HG02840 (cell line): ENCODE measurements around the gene CADPS2.

Experiments
- ATAC-seq: cut with Tn5 transposase; IDR thresholded peaks from one replicate; pipeline ENCODE4 v1.9.1; 2021; ENCODE audit warnings: mild to moderate bottlenecking, moderate library complexity, moderate number of reproducible peaks; ENCODE audit not compliant: unreplicated experiment, low FRiP score

The CADPS2 gene

GRCh38 chr7:122790132-122790531, 96.1 kb downstream of the CADPS2 start:
- no peak for ATAC-seq

GRCh38 chr7:122789156-122789555, 97.1 kb downstream of the CADPS2 start:
- ATAC-seq, result no peak

- ATAC-seq, result no peak
These were observed 115.4 kb downstream of the CADPS2 start for GRCh38 chr7:122770686-122771335.

GRCh38 chr7:122768827-122769226, 117.4 kb downstream of the CADPS2 start:
- ATAC-seq, result no peak

GRCh38 chr7:122767339-122767738, 118.9 kb downstream of the CADPS2 start:
- no peak for ATAC-seq

- ATAC-seq, result no peak
These were observed 119.7 kb downstream of the CADPS2 start for GRCh38 chr7:122766593-122766992.

GRCh38 chr7:122764902-122765301, 121.4 kb downstream of the CADPS2 start:
- ATAC-seq, result no peak

- no peak for ATAC-seq
These were observed 122.2 kb downstream of the CADPS2 start for GRCh38 chr7:122764020-122764419.

- ATAC-seq, result no peak
These were observed 124.2 kb downstream of the CADPS2 start for GRCh38 chr7:122762071-122762470.

GRCh38 chr7:122758501-122758900, 127.8 kb downstream of the CADPS2 start:
- no peak for ATAC-seq

GRCh38 chr7:122756860-122757259, 129.4 kb downstream of the CADPS2 start:
- ATAC-seq, result no peak

- no peak for ATAC-seq
These were observed 130.6 kb downstream of the CADPS2 start for GRCh38 chr7:122755696-122756095.

GRCh38 chr7:122752583-122752982, 133.7 kb downstream of the CADPS2 start:
- ATAC-seq, result no peak

- ATAC-seq, result no peak
These were observed 135.9 kb downstream of the CADPS2 start for GRCh38 chr7:122750389-122750788.

GRCh38 chr7:122748195-122748594, 138.1 kb downstream of the CADPS2 start:
- no peak for ATAC-seq

- ATAC-seq, result no peak
These were observed 139.3 kb downstream of the CADPS2 start for GRCh38 chr7:122746948-122747347.

GRCh38 chr7:122743211-122743610, 143.0 kb downstream of the CADPS2 start:
- no peak for ATAC-seq

GRCh38 chr7:122738947-122739346, 147.3 kb downstream of the CADPS2 start:
- ATAC-seq, result no peak

- ATAC-seq, result no peak
These were observed 150.1 kb downstream of the CADPS2 start for GRCh38 chr7:122736183-122736582.

GRCh38 chr7:122727759-122728158, 158.5 kb downstream of the CADPS2 start:
- ATAC-seq, result no peak

- no peak for ATAC-seq
These were observed 158.9 kb downstream of the CADPS2 start for GRCh38 chr7:122727354-122727753.

- no peak for ATAC-seq
These were observed 159.4 kb downstream of the CADPS2 start for GRCh38 chr7:122726881-122727280.

GRCh38 chr7:122724366-122724765, 161.9 kb downstream of the CADPS2 start:
- no peak for ATAC-seq
